Measurements from ENCODE around the gene MYH9. TPM values are rescaled to one million over a fixed set of nuclear protein-coding genes. Genes with fewer than 3 reads are reported as not detected.

The MYH9 gene
- total and polyA plus RNA-seq, 2 experiments from 2014 or later: 58.4 to 233 TPM

DNA sequence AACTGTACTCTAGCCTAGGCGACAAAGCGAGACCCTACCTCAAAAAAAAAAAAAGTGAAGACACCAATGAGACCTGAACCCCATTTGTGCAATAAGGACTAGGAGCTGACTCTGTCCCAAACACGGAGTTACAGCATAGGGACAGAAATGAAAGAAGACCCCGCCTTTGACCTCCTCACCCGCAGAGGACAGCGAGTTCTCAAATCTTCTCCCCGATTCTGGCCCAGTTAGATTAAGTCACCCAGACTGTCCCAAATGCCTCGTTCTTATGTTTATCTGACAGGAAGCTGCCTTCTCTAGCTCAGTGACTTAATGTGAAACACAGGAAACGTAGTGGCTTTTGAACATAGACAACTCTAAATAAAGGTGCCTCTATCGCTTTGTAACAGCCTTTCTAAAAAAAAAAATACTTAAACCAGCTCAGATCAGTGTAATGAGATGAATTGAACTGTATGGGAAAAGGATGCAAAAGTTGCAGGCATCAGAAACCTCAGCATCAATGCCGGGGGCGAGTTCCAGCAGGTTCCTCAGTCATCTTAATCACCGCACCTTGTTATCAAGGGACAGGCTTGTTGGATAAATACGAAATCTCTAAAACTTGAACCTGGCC, 10.6 kb downstream of the MYH9 start (continued):
- TF ChIP-seq, protein P1, sequence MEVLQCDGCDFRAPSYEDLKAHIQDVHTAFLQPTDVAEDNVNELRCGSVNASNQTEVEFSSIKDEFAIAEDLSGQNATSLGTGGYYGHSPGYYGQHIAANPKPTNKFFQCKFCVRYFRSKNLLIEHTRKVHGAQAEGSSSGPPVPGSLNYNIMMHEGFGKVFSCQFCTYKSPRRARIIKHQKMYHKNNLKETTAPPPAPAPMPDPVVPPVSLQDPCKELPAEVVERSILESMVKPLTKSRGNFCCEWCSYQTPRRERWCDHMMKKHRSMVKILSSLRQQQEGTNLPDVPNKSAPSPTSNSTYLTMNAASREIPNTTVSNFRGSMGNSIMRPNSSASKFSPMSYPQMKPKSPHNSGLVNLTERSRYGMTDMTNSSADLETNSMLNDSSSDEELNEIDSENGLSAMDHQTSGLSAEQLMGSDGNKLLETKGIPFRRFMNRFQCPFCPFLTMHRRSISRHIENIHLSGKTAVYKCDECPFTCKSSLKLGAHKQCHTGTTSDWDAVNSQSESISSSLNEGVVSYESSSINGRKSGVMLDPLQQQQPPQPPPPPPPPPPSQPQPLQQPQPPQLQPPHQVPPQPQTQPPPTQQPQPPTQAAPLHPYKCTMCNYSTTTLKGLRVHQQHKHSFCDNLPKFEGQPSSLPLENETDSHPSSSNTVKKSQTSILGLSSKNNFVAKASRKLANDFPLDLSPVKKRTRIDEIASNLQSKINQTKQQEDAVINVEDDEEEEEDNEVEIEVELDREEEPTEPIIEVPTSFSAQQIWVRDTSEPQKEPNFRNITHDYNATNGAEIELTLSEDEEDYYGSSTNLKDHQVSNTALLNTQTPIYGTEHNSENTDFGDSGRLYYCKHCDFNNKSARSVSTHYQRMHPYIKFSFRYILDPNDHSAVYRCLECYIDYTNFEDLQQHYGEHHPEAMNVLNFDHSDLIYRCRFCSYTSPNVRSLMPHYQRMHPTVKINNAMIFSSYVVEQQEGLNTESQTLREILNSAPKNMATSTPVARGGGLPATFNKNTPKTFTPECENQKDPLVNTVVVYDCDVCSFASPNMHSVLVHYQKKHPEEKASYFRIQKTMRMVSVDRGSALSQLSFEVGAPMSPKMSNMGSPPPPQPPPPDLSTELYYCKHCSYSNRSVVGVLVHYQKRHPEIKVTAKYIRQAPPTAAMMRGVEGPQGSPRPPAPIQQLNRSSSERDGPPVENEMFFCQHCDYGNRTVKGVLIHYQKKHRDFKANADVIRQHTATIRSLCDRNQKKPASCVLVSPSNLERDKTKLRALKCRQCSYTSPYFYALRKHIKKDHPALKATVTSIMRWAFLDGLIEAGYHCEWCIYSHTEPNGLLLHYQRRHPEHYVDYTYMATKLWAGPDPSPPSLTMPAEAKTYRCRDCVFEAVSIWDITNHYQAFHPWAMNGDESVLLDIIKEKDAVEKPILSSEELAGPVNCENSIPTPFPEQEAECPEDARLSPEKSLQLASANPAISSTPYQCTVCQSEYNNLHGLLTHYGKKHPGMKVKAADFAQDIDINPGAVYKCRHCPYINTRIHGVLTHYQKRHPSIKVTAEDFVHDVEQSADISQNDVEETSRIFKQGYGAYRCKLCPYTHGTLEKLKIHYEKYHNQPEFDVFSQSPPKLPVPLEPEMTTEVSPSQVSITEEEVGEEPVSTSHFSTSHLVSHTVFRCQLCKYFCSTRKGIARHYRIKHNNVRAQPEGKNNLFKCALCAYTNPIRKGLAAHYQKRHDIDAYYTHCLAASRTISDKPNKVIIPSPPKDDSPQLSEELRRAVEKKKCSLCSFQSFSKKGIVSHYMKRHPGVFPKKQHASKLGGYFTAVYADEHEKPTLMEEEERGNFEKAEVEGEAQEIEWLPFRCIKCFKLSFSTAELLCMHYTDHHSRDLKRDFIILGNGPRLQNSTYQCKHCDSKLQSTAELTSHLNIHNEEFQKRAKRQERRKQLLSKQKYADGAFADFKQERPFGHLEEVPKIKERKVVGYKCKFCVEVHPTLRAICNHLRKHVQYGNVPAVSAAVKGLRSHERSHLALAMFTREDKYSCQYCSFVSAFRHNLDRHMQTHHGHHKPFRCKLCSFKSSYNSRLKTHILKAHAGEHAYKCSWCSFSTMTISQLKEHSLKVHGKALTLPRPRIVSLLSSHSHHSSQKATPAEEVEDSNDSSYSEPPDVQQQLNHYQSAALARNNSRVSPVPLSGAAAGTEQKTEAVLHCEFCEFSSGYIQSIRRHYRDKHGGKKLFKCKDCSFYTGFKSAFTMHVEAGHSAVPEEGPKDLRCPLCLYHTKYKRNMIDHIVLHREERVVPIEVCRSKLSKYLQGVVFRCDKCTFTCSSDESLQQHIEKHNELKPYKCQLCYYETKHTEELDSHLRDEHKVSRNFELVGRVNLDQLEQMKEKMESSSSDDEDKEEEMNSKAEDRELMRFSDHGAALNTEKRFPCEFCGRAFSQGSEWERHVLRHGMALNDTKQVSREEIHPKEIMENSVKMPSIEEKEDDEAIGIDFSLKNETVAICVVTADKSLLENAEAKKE (CRISPR knock-in tag; IDR thresholded peaks at IDR 0.05): no peak
- no peak for TF ChIP-seq ZNF331 (CRISPR knock-in tag; IDR thresholded peaks at IDR 0.05; ENCODE audit: low read depth)
- no peak for TF ChIP-seq EZH2phosphoT487 (IDR thresholded peaks at IDR 0.05; ENCODE audit: unreplicated experiment)

GRCh38 chr22:36376265-36376664, 11.5 kb downstream of the MYH9 start:
- peaks cover 10% of the 10 kb centered on the region for H3K27me3 Mint-ChIP-seq (ENCODE audit: insufficient read depth, low read depth, poor library complexity)
- peaks cover 100% of the 10 kb centered on the region for H3K79me2 ChIP-seq (replicated peaks; ENCODE audit: insufficient read depth)
- H3K4me3 Mint-ChIP-seq: no peak overlapping the region
- H3K4me3 ChIP-seq: no peak overlapping the region
- peaks cover 62% of the 10 kb centered on the region for H3K4me1 Mint-ChIP-seq
- H3K27ac ChIP-seq (ENCODE audit: low read depth): peak overlapping the region; percentile 26; the same call in 1 of the 2 replicates
- no peak for ATAC-seq
- H3K4me2 ChIP-seq: no peak overlapping the region
- H2AFZ ChIP-seq: no peak overlapping the region
- peaks cover 7% of the 10 kb centered on the region; the same call in 1 of the 2 replicates for H3F3A ChIP-seq (replicated peaks; ENCODE audit: low read depth)
- H3K9me2 ChIP-seq (ENCODE audit: insufficient read depth): no peaks in the 10 kb centered on the region
- peaks cover 56% of the 10 kb centered on the region for H4K20me1 ChIP-seq (replicated peaks; ENCODE audit: insufficient read depth)
- peaks cover 35% of the 10 kb centered on the region for H3K36me3 Mint-ChIP-seq (ENCODE audit: low read depth)
- H3K36me3 ChIP-seq (ENCODE audit: insufficient read depth): 0 out of 2 replicates have a peak, but pooled peaks cover 5% of the 10 kb centered on the region
- H3K9me3 Mint-ChIP-seq: no peaks in the 10 kb centered on the region
- H3K27me3 ChIP-seq (ENCODE audit: insufficient read depth): no peaks in the 10 kb centered on the region
- H3K27ac Mint-ChIP-seq: peak overlapping the region; percentile 67; the same call in 1 of the 2 replicates
- DNase-seq (ENCODE audit: low spot score): no peak
- peaks cover 67% of the 10 kb centered on the region for H3K4me1 ChIP-seq (ENCODE audit: insufficient read depth)
- TF ChIP-seq ETS1 (IDR thresholded peaks at IDR 0.05): no peak
- TF ChIP-seq EZH2phosphoT487 (IDR thresholded peaks at IDR 0.05; ENCODE audit: unreplicated experiment): no peak
- TF ChIP-seq STAT1 (IDR thresholded peaks at IDR 0.05; ENCODE audit: unreplicated experiment): no peak
- TF ChIP-seq REST (IDR thresholded peaks at IDR 0.05; ENCODE audit: unreplicated experiment): no peak
- no peak for TF ChIP-seq POLR2AphosphoS5 (IDR thresholded peaks at IDR 0.05; ENCODE audit: low read depth)
- TF ChIP-seq JUNB (IDR thresholded peaks at IDR 0.05; ENCODE audit: unreplicated experiment): no peak
- TF ChIP-seq NANOG (IDR thresholded peaks at IDR 0.05; ENCODE audit: borderline replicate concordance): no peak
- no peak for TF ChIP-seq ZNF331 (CRISPR knock-in tag; IDR thresholded peaks at IDR 0.05; ENCODE audit: low read depth)
- no peak for TF ChIP-seq CTCF (conservative IDR thresholded peaks at IDR 0.05; ENCODE audit: low read depth in 2 of 2)
- no peak for TF ChIP-seq ZNF114 (CRISPR knock-in tag; IDR thresholded peaks at IDR 0.05)
- TF ChIP-seq CREB1 (CRISPR knock-in tag; IDR thresholded peaks at IDR 0.05; ENCODE audit: low read depth): no peak
